Middle frontal gyrus (tissue), 1 donor: Measurements from ENCODE around the gene ERC2.
"Not testable (repeated sequence)": the region's sequence is repeated elsewhere in the genome, so short reads cannot be mapped to it uniquely, and the experiment has no call there.

Experiments used
- DNase-seq: peaks from one replicate; pipeline ENCODE4 v3.0.0-alpha.2; 2015; ENCODE audit warnings: low spot score; ENCODE audit errors: extremely low spot score

ERC2 gene

GRCh38 chr3:56468184-56469106, at the start of gene ERC2:
Gene ERC2, minus strand, starts transcription at chr3:56468467.
- peak; percentile 27 for DNase-seq

DNA sequence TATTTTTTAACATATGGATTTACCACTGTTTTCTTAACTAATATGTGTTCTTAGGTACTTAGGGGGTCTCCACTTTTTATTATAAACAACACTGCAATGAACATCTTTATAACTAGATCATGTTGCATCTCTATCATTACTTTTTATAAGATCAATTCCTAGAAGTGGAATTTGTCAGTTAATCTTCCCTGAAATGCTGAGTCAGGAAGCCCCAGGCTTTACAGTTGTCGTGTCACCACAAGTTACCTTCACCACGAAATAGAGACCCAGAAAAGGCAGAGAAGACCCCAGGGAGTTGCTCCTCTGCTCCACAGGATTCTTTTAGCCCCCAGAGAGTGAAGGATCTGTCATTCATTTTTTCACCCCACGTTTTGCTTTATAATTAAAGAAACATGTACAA, 34.5 kb upstream of the ERC2 start:
- DNase-seq, result no peak

DNA sequence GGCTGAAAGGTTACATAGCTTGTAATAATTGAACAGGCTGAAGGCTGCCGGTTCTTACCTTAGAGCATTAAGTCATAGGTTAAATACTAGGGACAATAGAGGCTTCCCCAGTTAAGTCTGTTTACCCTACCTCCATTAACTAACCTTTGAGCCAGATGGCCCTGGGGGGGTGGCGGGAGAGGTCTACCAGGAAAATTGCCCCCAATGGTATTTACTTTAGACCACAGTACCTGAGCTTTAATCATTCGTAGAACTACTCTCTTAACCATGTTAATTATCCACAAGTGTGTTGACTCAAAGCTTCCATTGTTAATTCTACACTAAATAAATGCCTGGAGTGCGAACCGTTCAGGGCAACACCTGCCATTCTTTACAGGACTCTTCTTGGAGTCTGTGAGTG, 28.1 kb upstream of the ERC2 start:
- DNase-seq, result not testable (repeated sequence)

- peak; percentile 33 for DNase-seq
Measured at GRCh38 chr3:56494679-56495322, 26.5 kb upstream of the ERC2 start.

DNA sequence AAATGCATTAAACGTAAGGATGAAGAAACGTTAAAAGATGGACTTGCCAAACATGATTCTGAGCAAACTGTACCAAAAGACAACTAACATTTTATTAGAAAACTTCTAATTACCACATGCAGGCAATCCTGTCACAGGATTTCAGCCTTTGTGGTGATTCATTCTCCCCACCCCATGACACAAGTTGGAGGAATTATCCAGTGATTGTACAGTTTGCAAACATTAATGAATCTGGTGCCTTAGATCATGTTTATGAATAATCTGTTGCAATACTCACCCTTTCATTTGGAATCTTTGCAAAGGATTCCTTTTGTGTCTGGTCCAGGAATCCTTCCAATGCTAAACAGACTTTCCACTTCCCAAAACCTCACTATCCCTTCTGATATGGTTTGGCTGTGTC, 23.3 kb upstream of the ERC2 start:
- DNase-seq, result no peak

- DNase-seq, result no peak
Measured at GRCh38 chr3:56488812-56489600, 20.7 kb upstream of the ERC2 start.

DNA sequence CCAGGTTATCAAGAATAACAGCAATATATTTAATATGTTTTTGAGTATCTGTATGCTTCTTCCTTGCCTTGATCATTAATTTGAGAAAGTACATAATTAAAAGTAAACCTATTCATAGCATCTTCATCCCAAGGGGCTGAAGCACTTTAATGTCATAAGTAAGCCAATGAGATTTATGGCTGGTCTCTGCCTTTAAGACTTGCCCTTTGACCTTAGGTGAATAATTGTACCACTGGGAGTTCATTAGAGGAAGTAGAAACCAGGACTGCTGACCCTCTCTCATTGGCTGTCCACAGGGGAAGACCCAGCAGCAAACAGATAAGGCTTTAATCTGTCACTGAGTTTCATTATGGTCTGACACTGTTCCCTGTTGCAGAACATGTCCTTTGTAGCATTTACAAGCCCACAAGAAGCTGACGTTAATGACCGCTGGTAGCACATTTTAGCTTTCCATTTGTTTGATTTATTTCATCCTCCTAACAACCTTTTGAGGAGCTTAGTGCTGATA, 16.3 kb upstream of the ERC2 start:
- no peak for DNase-seq

GRCh38 chr3:56484122-56484521, 15.9 kb upstream of the ERC2 start:
- DNase-seq, result no peak

DNA sequence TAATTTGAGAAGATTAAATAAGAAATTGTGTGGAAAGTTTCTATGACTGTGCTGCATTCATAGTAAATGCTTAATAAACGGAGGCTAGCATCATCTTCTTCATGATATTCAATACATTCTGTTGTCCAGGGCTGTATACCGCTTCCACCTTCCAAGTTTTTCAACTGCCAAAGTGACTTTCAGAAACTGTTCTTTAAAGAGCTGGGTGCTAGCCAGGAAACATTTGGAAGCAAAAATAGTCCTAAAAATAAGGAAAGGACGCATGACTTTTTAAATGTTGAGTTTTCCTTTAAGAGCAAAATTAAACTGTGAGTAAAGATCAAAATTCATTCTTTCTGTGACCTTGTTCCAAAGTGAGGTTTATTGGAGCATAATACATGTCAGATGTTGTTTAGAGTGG, 9.4 kb upstream of the ERC2 start:
- no peak for DNase-seq

DNA sequence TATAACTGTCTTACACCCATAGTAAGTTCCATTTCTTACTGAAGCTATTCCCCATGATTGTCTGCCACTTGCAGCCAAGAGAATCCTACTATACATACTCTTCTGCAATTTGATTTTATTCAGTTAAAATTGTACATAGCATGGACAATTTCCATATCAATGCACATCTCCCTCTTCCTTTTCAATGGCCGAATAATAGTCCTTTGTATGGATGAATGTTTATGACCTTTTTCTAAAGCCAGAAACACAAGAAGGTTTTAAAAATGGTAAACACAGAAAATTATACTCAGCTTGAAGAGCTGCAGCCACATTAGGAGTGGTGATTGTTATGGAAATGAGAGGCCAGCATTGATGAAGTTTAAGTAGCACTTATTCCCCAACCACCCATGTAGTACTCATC, 8.5 kb upstream of the ERC2 start:
- no peak for DNase-seq

- DNase-seq, result no peak
Measured at GRCh38 chr3:56471771-56472170, 3.5 kb upstream of the ERC2 start.

GRCh38 chr3:56469141-56469540, 874 bp upstream of the ERC2 start:
- no peak for DNase-seq

DNA sequence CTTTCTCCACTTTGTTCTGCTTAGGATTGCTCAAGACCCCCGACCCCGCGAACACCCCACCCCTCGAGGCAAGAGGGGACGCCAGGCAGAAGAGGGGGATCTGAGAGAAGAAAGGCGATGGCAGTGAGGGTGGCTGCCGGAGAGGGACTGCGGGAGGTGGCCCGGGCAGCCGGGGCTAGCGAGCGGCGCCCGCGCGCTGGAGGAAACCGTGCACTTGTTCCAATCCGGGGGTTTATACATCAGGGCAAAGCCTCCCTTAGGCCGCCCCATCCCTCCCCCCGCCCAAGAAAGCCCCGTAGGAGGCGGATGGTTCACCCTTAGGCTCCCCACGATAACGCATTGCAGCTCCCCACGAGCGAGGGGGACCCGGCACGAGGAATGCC, 475 bp downstream of the ERC2 start:
- no peak for DNase-seq

DNA sequence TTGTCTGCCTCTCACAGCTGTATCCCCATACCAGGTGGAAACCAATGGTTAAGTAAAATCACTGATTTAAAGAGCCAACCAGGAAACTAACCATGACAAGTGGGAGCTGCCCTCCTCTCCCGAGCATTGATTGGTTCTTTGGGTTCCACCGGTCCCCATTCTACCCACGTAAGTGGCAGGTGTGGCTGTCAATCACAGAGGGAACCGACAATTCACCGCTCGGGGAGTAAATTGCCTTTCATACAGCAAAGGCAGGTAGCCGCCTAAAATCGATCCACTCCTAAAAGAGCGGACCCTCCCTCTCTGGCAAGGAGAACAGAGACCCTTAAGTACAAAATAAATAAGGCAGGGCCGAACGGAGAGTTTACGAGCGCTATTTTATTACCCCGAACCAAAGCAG, 1.2 kb downstream of the ERC2 start:
- peak; percentile 89 for DNase-seq

- DNase-seq, result no peak
Measured at GRCh38 chr3:56459719-56460118, 8.5 kb downstream of the ERC2 start.

- no peak for DNase-seq
Measured at GRCh38 chr3:56459104-56459496, 9.2 kb downstream of the ERC2 start.

DNA sequence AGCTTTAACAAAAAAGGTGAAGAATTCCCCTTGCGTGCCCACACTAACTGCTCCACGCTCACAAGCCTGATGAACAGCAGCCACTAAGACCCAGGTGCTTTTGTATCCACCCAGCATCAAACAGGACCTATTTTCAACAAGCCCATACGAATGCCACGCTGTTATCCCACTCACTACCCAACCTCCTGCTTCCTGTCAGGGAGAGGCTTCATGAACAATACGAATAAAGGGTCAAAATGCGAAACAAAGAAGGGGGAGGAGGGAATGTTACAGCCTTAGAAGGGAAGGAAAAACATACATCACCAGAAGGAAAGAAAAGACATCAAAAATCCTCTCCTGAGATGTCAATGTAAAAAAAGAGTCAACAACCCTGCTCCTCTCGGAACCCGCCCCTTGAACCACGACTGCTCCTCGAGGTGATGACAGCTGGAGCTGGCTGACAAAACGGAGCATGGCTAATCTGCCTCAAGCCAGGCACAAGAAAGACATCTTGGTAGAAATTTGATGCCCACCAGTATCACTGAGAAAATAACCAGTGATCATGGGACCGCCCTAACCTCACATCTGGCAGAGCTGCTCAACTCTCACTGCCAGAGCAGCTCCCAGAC, 9.7 kb downstream of the ERC2 start:
- DNase-seq, result no peak

DNA sequence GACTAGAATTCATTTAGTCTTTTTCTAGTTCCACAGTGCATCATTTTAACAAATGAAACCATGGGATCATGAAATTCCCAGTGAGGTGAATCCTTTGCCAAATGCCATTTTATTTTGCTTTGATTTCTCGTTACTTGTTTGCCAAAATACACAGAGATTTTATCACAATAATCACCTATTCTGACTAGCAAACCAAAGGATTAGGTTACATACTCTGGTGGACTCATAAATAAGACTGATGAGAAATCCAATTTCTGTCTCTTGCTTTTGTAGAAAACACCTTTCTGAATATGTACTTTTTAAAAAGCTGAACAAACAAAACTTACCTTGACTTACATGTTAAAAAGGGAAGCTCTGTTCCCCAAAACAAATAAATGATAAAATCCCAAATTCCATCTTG, 12.2 kb downstream of the ERC2 start:
- DNase-seq, result no peak

DNA sequence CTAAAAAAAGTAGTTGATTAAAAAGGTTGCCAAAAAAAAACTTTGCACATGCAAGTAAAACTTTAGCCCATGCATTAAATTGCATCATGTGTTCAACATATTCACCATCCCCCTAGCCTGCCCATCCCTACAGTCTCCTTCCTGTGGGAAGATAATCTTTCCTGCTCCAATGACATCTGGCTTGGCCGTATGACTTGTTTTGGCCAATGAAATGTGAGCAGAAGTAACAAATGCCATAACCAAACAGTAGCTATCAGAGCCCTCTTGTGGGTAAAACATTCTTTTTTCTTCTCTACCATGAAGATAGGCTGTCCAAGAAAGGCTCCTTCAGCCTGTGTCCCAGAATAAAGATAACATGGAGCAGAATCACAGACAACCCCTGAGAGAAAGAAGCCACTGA, 15.3 kb downstream of the ERC2 start:
- no peak for DNase-seq

GRCh38 chr3:56452085-56452484, 16.2 kb downstream of the ERC2 start:
- no peak for DNase-seq

GRCh38 chr3:56443372-56443771, 24.9 kb downstream of the ERC2 start:
- no peak for DNase-seq
